Fibroblast of mammary gland (primary cell): ENCODE measurements around the gene CLMP.
A peak's percentile ranks its signal among the peaks of the same experiment; 100 is the strongest.

Experiments used
- DNase-seq: peaks from one replicate; pipeline ENCODE4 v3.0.0-alpha.2; 2010; ENCODE audit warnings: low read depth
- H3K4me3 ChIP-seq: 2 replicates; pipeline ENCODE4 v1.5.1; 2011; ENCODE audit warnings: low read depth, mild to moderate bottlenecking, low read length, moderate library complexity; ENCODE audit not compliant: control insufficient read depth
- CTCF ChIP-seq: conservative IDR thresholded peaks from 2 replicates; pipeline ENCODE4 v1.5.1; 2011; ENCODE audit warnings: low read depth, low read length, inconsistent platforms; ENCODE audit not compliant: control insufficient read depth, insufficient read depth

The CLMP gene

GRCh38 chr11:123203934-123204333 lies 8.9 kb upstream of the CLMP start:
- no peak overlapping the region for H3K4me3 ChIP-seq
- no peak for TF ChIP-seq CTCF
- DNase-seq: peak; percentile 78

DNA sequence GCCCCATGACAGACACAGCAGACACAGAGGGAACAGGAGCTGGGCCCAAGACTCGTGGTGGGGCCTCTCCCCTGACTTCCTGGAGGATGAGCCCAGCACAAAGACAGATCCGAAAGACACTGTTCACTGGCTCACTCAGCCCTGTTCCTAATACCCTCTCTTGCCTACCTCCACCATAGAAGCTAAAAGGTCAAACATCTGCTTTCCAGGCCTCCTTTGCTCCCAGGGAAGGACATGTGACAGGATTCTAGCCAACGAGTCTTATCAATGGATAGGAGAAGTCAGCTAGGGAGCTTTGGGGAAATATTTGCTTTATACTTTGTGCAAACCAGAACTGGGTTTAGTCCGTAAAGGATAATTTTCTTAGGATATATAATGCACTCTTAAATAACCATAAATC lies 8.4 kb upstream of the CLMP start:
- DNase-seq: no peak
- H3K4me3 ChIP-seq: no peak overlapping the region
- TF ChIP-seq CTCF: no peak

- no peak overlapping the region for H3K4me3 ChIP-seq
- peak; percentile 40 for DNase-seq
- no peak for TF ChIP-seq CTCF
Measured at GRCh38 chr11:123202155-123203151, 7.4 kb upstream of the CLMP start.

DNA sequence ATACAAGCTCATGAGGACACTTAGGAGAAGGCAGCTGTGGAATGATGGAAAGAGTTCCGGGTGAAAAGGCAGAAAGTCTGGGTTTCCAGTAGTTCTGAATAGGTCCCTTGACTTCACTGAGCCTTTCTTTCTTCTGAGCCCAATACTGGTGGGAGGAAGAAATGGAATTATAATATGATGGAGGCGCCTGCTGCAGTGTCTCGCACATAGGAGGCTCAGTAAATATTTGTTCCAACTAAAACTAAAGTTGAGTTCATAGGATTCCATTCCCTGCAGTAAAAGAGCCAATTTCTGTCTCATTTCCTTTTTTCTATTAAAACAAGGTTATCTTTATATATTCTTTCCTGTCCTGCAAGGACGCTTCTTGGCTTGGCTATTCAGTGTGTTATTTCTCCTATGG lies 5.2 kb upstream of the CLMP start:
- TF ChIP-seq CTCF: no peak
- no peak overlapping the region for H3K4me3 ChIP-seq
- DNase-seq: no peak

GRCh38 chr11:123197711-123198110 lies 2.7 kb upstream of the CLMP start:
- H3K4me3 ChIP-seq: no peak overlapping the region
- no peak for TF ChIP-seq CTCF
- DNase-seq: peak; percentile 98

DNA sequence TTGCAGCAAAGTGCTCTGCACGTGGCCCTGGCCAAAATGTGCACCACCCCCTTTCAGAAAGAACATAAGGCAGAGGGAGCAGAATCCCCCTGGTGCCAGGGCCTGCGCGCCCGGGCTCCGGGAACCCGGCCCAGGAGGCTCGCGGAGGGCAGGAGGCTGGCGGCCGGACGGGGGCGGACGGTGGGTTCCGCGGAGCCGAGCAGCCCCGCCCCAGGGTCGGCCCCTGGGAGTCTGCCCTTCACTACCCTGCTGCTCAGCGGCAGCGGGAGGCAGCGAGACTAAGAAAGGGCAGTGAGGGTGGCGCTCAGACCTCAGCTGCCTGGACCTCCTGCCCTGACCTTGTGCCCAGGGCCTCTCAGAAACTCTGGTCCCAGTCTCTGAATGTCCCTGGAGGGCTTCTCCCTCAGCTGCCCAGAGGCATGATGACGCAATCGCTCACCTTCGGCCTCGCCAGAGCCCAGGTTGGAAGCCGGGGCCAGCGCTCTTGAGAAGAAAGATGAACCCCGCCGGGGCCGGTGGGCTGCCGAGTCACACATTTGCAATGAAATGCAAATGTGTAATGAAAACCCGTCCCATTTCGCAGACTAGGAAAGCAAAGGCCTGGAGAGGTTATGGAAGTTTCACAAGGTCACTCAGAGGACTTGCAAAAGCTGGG lies 1.1 kb upstream of the CLMP start:
- no peak for TF ChIP-seq CTCF
- no peak for DNase-seq
- peak overlapping the region; percentile 94 for H3K4me3 ChIP-seq
